H9 (cell line): Measurements from ENCODE around the gene NID1. TPM values are rescaled to one million over a fixed set of nuclear protein-coding genes. Genes with fewer than 3 reads are reported as not detected.

Experiments used
- DNase-seq: peaks from one replicate; pipeline ENCODE4 v3.0.0-alpha.2; 2017
- H2AFZ ChIP-seq: one replicate; pipeline ENCODE4 v1.6.1; 2013; ENCODE audit warnings: mild to moderate bottlenecking, low read length, control low read depth, moderate library complexity
- H2AK5ac ChIP-seq: 2 replicates; pipeline ENCODE4 v1.6.1; 2013; ENCODE audit warnings: low read length, control low read depth, mixed read lengths; ENCODE audit not compliant: insufficient read length
- H2BK120ac ChIP-seq: one replicate; pipeline ENCODE4 v1.6.1; 2013; ENCODE audit warnings: low read depth, mild to moderate bottlenecking, low read length, control low read depth, inconsistent platforms; ENCODE audit not compliant: poor library complexity, severe bottlenecking
- H2BK12ac ChIP-seq: 2 replicates; pipeline ENCODE4 v1.6.1; 2013; ENCODE audit warnings: low read length, control low read depth, mixed read lengths, low read depth; ENCODE audit not compliant: insufficient read length
- H2BK15ac ChIP-seq: 2 replicates; pipeline ENCODE4 v1.6.1; 2013; ENCODE audit warnings: low read depth, low read length, control low read depth
- H2BK20ac ChIP-seq: one replicate; pipeline ENCODE4 v1.6.1; 2013; ENCODE audit warnings: low read depth, mild to moderate bottlenecking, low read length, control low read depth, inconsistent platforms; ENCODE audit not compliant: poor library complexity, severe bottlenecking
- H2BK5ac ChIP-seq: 2 replicates; pipeline ENCODE4 v1.6.1; 2013; ENCODE audit warnings: low read length, control low read depth, mixed read lengths; ENCODE audit not compliant: insufficient read length
- H3K14ac ChIP-seq: 2 replicates; pipeline ENCODE4 v1.6.1; 2013; ENCODE audit warnings: low read length, control low read depth; ENCODE audit not compliant: insufficient read depth
- H3K18ac ChIP-seq: 2 replicates; pipeline ENCODE4 v1.6.1; 2013; ENCODE audit warnings: low read depth, mild to moderate bottlenecking, mixed read lengths, low read length, control low read depth; ENCODE audit not compliant: insufficient read length
- H3K23ac ChIP-seq: 2 replicates; pipeline ENCODE4 v1.6.1; 2013; ENCODE audit warnings: low read length, control low read depth, mixed read lengths, low read depth; ENCODE audit not compliant: insufficient read length
- H3K23me2 ChIP-seq: 2 replicates; pipeline ENCODE4 v1.6.1; 2013; ENCODE audit warnings: low read depth, mild to moderate bottlenecking, mixed read lengths, low read length, control low read depth; ENCODE audit not compliant: insufficient read length, poor library complexity, severe bottlenecking
- H3K27ac ChIP-seq: 2 replicates; pipeline ENCODE4 v1.5.1; 2013; ENCODE audit warnings: low read length, control low read depth, mixed read lengths, low read depth; ENCODE audit not compliant: insufficient read length
- H3K27me3 ChIP-seq: 2 replicates; pipeline ENCODE4 v1.6.1; 2013; ENCODE audit warnings: low read length, control low read depth, inconsistent platforms; ENCODE audit not compliant: insufficient read depth
- H3K4ac ChIP-seq: 2 replicates; pipeline ENCODE4 v1.6.1; 2013; ENCODE audit warnings: low read depth, mild to moderate bottlenecking, control low read depth, inconsistent platforms, low read length, moderate library complexity
- H3K4me1 ChIP-seq: 2 replicates; pipeline ENCODE4 v1.6.1; 2013; ENCODE audit warnings: low read length, control low read depth, inconsistent platforms; ENCODE audit not compliant: insufficient read depth
- H3K4me2 ChIP-seq: 2 replicates; pipeline ENCODE4 v1.6.1; 2013; ENCODE audit warnings: low read length, control low read depth, mixed read lengths; ENCODE audit not compliant: insufficient read length, insufficient read depth
- H3K56ac ChIP-seq: 2 replicates; pipeline ENCODE4 v1.6.1; 2013; ENCODE audit warnings: low read depth, mild to moderate bottlenecking, mixed read lengths, low read length, control low read depth; ENCODE audit not compliant: insufficient read length
- H3K79me1 ChIP-seq: 2 replicates; pipeline ENCODE4 v1.6.1; 2013; ENCODE audit warnings: low read depth, mild to moderate bottlenecking, moderate library complexity, low read length, control low read depth, inconsistent platforms; ENCODE audit not compliant: insufficient read depth, poor library complexity, severe bottlenecking
- H3K79me2 ChIP-seq: 2 replicates; pipeline ENCODE4 v1.6.1; 2013; ENCODE audit warnings: low read length, control low read depth, inconsistent platforms; ENCODE audit not compliant: insufficient read depth
- H3K9ac ChIP-seq: 2 replicates; pipeline ENCODE4 v1.6.1; 2013; ENCODE audit warnings: low read length, control low read depth, mixed read lengths; ENCODE audit not compliant: insufficient read length; ENCODE audit errors: extremely low read depth
- H3K9me3 ChIP-seq: one replicate; pipeline ENCODE4 v1.6.1; 2013; ENCODE audit warnings: low read depth, low read length, inconsistent platforms; ENCODE audit not compliant: control insufficient read depth
- H3T11ph ChIP-seq: one replicate; pipeline ENCODE4 v1.6.1; 2013; ENCODE audit warnings: mild to moderate bottlenecking, low read length, control low read depth, inconsistent platforms
- H4K20me1 ChIP-seq: one replicate; pipeline ENCODE4 v1.6.1; 2013; ENCODE audit not compliant: control insufficient read depth, insufficient read length, insufficient read depth
- H4K5ac ChIP-seq: 2 replicates; pipeline ENCODE4 v1.6.1; 2013; ENCODE audit warnings: low read depth, mild to moderate bottlenecking, mixed read lengths, low read length, control low read depth; ENCODE audit not compliant: insufficient read length
- H4K8ac ChIP-seq: replicated peaks from 2 replicates; pipeline ENCODE4 v1.6.1; 2013; ENCODE audit warnings: low read length, control low read depth, mixed read lengths, low read depth; ENCODE audit not compliant: insufficient read length
- H4K91ac ChIP-seq: 2 replicates; pipeline ENCODE4 v1.6.1; 2013; ENCODE audit warnings: low read depth, mild to moderate bottlenecking, moderate library complexity, mixed read lengths, low read length, control low read depth; ENCODE audit not compliant: insufficient read length
- H3K27ac Mint-ChIP-seq, 3 experiments: 2 replicates in 2 of 3; 3 replicates in 1 of 3; pipeline ENCODE4 v1.8.0; 2020 to 2021; ENCODE audit warnings: mixed read lengths in 3 of 3, mild to moderate bottlenecking in 1 of 3, moderate library complexity in 1 of 3
- H3K27me3 Mint-ChIP-seq: 2 replicates; pipeline ENCODE4 v1.8.0; 2021; ENCODE audit warnings: low read depth, mild to moderate bottlenecking, moderate library complexity, mixed read lengths
- H3K36me3 Mint-ChIP-seq, 3 experiments: 2 replicates in 2 of 3; 3 replicates in 1 of 3; pipeline ENCODE4 v1.8.0; 2020 to 2021; ENCODE audit warnings: low read depth in 3 of 3, mixed read lengths in 3 of 3; ENCODE audit not compliant: insufficient read depth in 1 of 3
- H3K4me1 Mint-ChIP-seq, 2 experiments: 2 replicates each; pipeline ENCODE4 v1.8.0; 2020; ENCODE audit warnings: mixed read lengths in 2 of 2
- H3K4me3 Mint-ChIP-seq, 2 experiments: 2 replicates in 1 of 2; 3 replicates in 1 of 2; pipeline ENCODE4 v1.8.0; 2020 to 2021; ENCODE audit warnings: mild to moderate bottlenecking in 2 of 2, mixed read lengths in 2 of 2, moderate library complexity in 1 of 2
- H3K9me3 Mint-ChIP-seq, 2 experiments: 2 replicates in 1 of 2; 3 replicates in 1 of 2; pipeline ENCODE4 v1.8.0; 2020; ENCODE audit warnings: mild to moderate bottlenecking in 2 of 2, mixed read lengths in 2 of 2, moderate library complexity in 1 of 2
- CTCF ChIP-seq: fragments of 200-600 bp; sonication (generic); conservative IDR thresholded peaks from 3 replicates; pipeline ENCODE4 v1.8.0; 2021; ENCODE audit warnings: antibody characterized with exemption, mild to moderate bottlenecking
- WGBS: extraction: QIAGEN DNeasy Blood & Tissue Kit; methylation state at CpG from one replicate; pipeline ENCODE4 v1.1.7; 2013; ENCODE audit warnings: missing lambda C conversion rate, low lambda C conversion rate, mixed read lengths; ENCODE audit not compliant: insufficient read length; ENCODE audit errors: extremely low coverage; 5-methylcytosine and 5-hydroxymethylcytosine counted together
- total RNA-seq: library from RNA; stranded (reverse); gene quantifications from 2 replicates; pipeline ENCODE4 v1.2.1, GENCODE V29; 2021

The NID1 gene
- total RNA-seq, 1 experiment from 2014 or later, result 28.5 TPM

- no peak overlapping the region for H3K56ac ChIP-seq
- no peak overlapping the region for H3T11ph ChIP-seq
- Mint-ChIP-seq H3K4me3 (no peak overlapping the region), H3K4me1 (peaks cover 10 to 12% of the 10 kb centered on the region in 2 experiments), H3K36me3 (no peaks in the 10 kb centered on the region), H3K27me3 (peaks cover 4% of the 10 kb centered on the region), H3K27ac (no peak overlapping the region), H3K9me3 (no peaks in the 10 kb centered on the region)
- no peaks in the 10 kb centered on the region; the same call in 1 of the 2 replicates for H3K27me3 ChIP-seq
- no peak overlapping the region for H3K27ac ChIP-seq
- H2BK5ac ChIP-seq, result no peak overlapping the region
- DNase-seq, result peak; percentile 53
- no peak overlapping the region for H2BK120ac ChIP-seq
- H2BK20ac ChIP-seq, result no peak overlapping the region
- no peak overlapping the region for H2AK5ac ChIP-seq
- H3K4ac ChIP-seq, result no peak overlapping the region
- no peak overlapping the region for H4K8ac ChIP-seq
- no peaks in the 10 kb centered on the region for H3K23me2 ChIP-seq
- H3K79me1 ChIP-seq, result no peaks in the 10 kb centered on the region
- H3K79me2 ChIP-seq, result no peaks in the 10 kb centered on the region
- H3K23ac ChIP-seq, result no peak overlapping the region
- H3K9me3 ChIP-seq, result no peaks in the 10 kb centered on the region
- no peak overlapping the region for H3K18ac ChIP-seq
- H2AFZ ChIP-seq, result no peak overlapping the region
- no peak overlapping the region for H2BK12ac ChIP-seq
- no CpG with 5 or more reads among the region's 13 CpGs for WGBS
- no peak overlapping the region for H4K91ac ChIP-seq
- peaks cover 2% of the 10 kb centered on the region; the same call in 1 of the 2 replicates for H3K4me1 ChIP-seq
- no peak overlapping the region for H3K9ac ChIP-seq
- H3K4me2 ChIP-seq, result no peak overlapping the region
- H4K5ac ChIP-seq, result no peak overlapping the region
- H4K20me1 ChIP-seq, result no peaks in the 10 kb centered on the region
- peak; percentile 94 for TF ChIP-seq CTCF
- no peak overlapping the region for H2BK15ac ChIP-seq
- no peak overlapping the region for H3K14ac ChIP-seq
Observed at GRCh38 chr1:236103646-236104218, 38.8 kb upstream of the NID1 start.
